GM06990 (cell line): ENCODE measurements around the gene RHOU.

ENCODE experiments used
- DNase-seq: peaks from one replicate; pipeline ENCODE4 v3.0.0-alpha.2; 2011; ENCODE audit not compliant: insufficient read length; ENCODE audit errors: extremely low read depth
- H3K27me3 ChIP-seq: replicated peaks from 2 replicates; pipeline ENCODE4 v1.6.0; 2011; ENCODE audit warnings: low read length; ENCODE audit not compliant: control insufficient read depth, insufficient read depth
- H3K36me3 ChIP-seq: 2 replicates; pipeline ENCODE4 v1.5.1; 2011; ENCODE audit warnings: low read length; ENCODE audit not compliant: control insufficient read depth, insufficient read depth
- H3K4me3 ChIP-seq: replicated peaks from 2 replicates; pipeline ENCODE4 v1.5.1; 2011; ENCODE audit warnings: low read depth, mild to moderate bottlenecking, control low read depth, low read length
- TF ChIP-seq, protein P1 (sequence below): IDR thresholded peaks from 2 replicates; pipeline ENCODE4 v1.5.1; 2011; ENCODE audit warnings: low read length, control low read depth, mild to moderate bottlenecking, inconsistent platforms; ENCODE audit not compliant: insufficient read depth, poor library complexity, severe bottlenecking

The RHOU gene

DNA sequence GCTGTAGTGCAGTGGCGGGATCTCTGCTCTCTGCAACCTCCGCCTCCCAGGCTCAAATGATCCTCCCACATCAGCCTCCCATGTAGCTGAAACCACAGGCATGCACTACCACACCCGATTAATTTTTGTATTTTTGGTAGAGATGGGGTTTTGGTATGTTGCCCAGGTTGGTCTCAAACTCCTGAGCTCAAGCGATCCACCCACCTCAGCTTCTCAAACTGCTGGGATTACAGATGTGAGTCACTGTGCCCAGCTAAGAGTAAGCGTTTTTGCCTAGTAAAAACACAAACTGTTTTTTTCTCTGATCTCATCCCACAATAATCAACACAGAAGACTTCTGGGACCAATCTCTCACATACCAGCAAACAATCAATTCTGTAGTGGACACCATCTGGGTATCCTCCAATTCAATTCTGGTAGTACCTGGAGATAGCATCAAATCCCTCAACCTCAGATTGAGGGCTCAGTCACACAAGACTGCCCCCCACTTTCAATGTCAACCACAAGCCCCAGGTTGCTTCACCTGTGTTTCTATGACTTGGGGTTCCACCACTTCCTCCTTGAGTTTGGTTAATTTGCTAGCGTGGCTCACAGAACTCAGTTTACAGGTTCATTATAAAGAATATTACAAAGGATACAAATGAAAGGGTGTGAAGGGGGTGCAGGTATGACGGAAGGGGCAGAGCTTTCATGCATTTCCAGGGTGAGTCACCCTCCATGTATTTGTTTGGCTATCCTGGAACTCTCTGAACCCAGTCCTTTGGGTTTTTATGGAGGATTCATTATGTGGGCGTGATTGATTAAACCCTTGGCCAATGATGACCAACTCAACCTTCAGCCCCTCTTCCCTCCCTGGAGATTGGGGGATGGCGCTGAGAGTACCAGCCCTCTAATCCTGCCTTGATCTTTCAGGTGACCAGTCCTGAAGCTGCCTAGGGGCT is 40.0 kb upstream of the RHOU start:
- no peaks in the 10 kb centered on the region for H3K36me3 ChIP-seq
- no peak for DNase-seq
- TF ChIP-seq, protein P1, sequence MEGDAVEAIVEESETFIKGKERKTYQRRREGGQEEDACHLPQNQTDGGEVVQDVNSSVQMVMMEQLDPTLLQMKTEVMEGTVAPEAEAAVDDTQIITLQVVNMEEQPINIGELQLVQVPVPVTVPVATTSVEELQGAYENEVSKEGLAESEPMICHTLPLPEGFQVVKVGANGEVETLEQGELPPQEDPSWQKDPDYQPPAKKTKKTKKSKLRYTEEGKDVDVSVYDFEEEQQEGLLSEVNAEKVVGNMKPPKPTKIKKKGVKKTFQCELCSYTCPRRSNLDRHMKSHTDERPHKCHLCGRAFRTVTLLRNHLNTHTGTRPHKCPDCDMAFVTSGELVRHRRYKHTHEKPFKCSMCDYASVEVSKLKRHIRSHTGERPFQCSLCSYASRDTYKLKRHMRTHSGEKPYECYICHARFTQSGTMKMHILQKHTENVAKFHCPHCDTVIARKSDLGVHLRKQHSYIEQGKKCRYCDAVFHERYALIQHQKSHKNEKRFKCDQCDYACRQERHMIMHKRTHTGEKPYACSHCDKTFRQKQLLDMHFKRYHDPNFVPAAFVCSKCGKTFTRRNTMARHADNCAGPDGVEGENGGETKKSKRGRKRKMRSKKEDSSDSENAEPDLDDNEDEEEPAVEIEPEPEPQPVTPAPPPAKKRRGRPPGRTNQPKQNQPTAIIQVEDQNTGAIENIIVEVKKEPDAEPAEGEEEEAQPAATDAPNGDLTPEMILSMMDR = no peak
- no peaks in the 10 kb centered on the region for H3K27me3 ChIP-seq
- H3K4me3 ChIP-seq = no peak overlapping the region

DNA sequence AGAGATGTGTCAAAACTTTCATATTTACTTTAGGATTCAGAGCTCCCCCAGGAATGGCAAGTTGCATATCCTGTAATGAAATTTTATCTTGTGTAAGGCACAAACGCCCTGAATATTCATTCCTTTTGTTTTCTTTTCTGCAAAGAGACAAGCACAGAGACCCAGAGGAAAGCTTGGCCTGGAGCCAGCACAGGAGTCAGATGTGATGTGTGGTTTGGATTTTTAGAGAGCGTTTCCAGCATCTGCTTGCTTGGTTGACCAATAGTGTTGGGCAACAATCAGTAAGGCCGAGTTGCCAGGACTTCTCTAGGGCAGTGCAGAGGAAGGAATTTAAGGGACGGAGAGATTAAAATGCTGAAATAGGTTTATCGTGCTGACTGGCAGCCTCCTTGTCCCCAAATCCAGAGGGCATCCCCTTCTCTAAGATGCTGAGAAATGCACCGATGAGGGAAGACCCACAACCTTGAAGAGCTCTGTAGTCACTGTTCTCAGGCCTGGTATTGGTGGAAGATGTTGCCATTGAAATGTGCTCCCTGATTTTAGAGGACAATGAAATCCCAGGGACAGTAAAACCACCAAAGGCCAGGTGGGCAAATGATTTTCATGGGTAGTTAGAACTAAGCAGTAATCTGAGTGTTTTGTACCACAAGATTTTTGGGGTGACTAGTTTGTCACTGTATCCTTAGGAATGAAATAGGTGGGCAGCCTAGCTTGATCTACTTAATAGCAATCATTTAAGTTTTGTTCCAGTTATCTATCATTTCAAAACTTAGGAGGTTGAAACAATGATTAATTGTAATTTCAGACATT is 37.9 kb upstream of the RHOU start:
- no peak overlapping the region for H3K4me3 ChIP-seq
- no peaks in the 10 kb centered on the region for H3K36me3 ChIP-seq
- TF ChIP-seq, protein P1 = no peak
- no peak for DNase-seq
- no peaks in the 10 kb centered on the region for H3K27me3 ChIP-seq

DNA sequence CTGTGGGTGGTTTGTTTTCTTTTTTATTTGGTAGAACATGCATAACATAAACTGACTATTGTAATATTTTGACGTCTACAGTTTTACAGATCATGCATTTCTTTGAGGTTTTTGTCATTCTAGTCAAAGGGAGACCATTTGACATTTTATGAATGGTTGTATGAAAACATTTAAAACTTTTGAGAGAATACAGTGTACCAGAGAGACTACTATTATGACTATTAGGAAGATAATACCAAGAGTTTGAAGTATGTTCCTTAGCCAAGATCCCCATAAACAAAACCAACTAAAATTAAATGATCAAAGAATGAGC is 37.3 kb upstream of the RHOU start:
- DNase-seq = no peak
- TF ChIP-seq, protein P1 = no peak
- no peaks in the 10 kb centered on the region for H3K36me3 ChIP-seq
- no peak overlapping the region for H3K4me3 ChIP-seq
- no peaks in the 10 kb centered on the region for H3K27me3 ChIP-seq

DNA sequence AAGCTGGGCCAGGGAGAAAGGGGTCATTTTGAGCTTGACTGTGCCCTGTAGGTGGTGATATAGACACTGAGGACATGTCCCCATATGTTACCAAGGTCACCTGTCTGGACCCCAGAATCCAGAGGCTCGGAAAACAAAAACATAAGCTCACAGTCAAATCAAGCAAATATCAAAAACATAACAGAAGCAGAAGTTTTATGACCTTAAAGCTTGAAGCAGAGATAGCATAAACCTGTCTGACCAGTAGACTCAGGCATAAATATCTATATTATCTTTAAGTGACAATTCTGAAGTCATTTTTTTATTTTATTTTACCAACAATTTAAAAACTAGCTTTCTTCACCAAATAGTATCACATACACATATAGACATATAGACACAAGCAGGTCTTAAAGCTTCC is 32.8 kb upstream of the RHOU start:
- H3K36me3 ChIP-seq = no peaks in the 10 kb centered on the region
- TF ChIP-seq, protein P1 = no peak
- no peak for DNase-seq
- no peaks in the 10 kb centered on the region for H3K27me3 ChIP-seq
- no peak overlapping the region for H3K4me3 ChIP-seq

DNA sequence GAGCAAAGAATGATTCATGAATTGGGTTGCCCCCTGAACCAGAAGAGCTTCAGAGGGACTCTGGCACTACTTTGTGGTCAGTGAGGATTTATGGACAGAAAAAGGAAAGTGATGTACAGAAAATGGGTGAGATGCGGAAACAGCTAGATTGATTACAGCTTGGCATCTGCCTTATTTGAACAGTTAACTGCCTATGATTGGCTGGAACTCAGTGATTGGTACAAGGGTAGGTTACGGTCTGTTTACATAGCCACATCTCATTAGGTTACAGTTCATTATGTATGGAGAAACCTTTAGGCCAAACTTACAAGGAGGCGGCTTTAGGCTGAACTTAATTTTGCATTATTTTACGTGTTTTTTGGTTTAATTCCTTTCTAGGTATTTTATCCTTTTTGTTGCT is 29.0 kb upstream of the RHOU start:
- Histone ChIP-seq H3K4me3 (no peak overlapping the region), H3K36me3 (no peaks in the 10 kb centered on the region), H3K27me3 (no peaks in the 10 kb centered on the region)
- TF ChIP-seq, protein P1 = no peak
- DNase-seq = no peak
